A549 (cell line): ENCODE measurements around the gene FOCAD.

Experiments used
- BHLHE40 ChIP-seq: IDR thresholded peaks from 2 replicates; pipeline ENCODE4 v1.6.1; 2012; ENCODE audit warnings: low read depth, low read length, inconsistent platforms
- FOSL2 ChIP-seq, 2 experiments: fragments of 450-650 bp in 1 of 2; fragments of >200 bp in 1 of 2; sonication (Bioruptor Twin) in 1 of 2; formaldehyde crosslinking; IDR thresholded peaks; 2 replicates each; pipeline versions ENCODE4 v1.5.0 to v1.6.1; 2016 to 2020; ENCODE audit warnings: mild to moderate bottlenecking in 1 of 2, moderate library complexity in 1 of 2
- JUN ChIP-seq, 2 experiments: fragments of >200 bp; sonication (Bioruptor Twin); formaldehyde crosslinking; IDR thresholded peaks; 2 replicates in 1 of 2; 3 replicates in 1 of 2; pipeline ENCODE4 v1.6.1; 2016 to 2017
- MAFK ChIP-seq: fragments of 450-650 bp; IDR thresholded peaks from 2 replicates; pipeline ENCODE4 v1.6.1; 2014; ENCODE audit not compliant: partially characterized antibody
- NR3C1 ChIP-seq: fragments of >200 bp; sonication (Bioruptor Twin); formaldehyde crosslinking; IDR thresholded peaks from 3 replicates; pipeline ENCODE4 v1.6.1; 2017
- PHF8 ChIP-seq: fragments of 200-600 bp; sonication (generic); IDR thresholded peaks from 2 replicates; pipeline ENCODE4 v1.6.1; 2016; ENCODE audit warnings: low read depth, mild to moderate bottlenecking, antibody characterized with exemption, moderate library complexity, borderline replicate concordance
- POLR2A ChIP-seq: IDR thresholded peaks from 2 replicates; pipeline ENCODE4 v1.6.1; 2012; ENCODE audit warnings: mild to moderate bottlenecking, low read length
- POLR2AphosphoS2 ChIP-seq: conservative IDR thresholded peaks from 2 replicates; pipeline ENCODE4 v1.6.1; 2012; ENCODE audit warnings: low read length, improper control_type of control experiment, inconsistent platforms
- RCOR1 ChIP-seq: fragments of 150-350 bp; IDR thresholded peaks from 2 replicates; pipeline ENCODE4 v1.6.1; 2014; ENCODE audit warnings: antibody characterized with exemption, low read length, low read depth
- RFX5 ChIP-seq: fragments of 450-650 bp; IDR thresholded peaks from 2 replicates; pipeline ENCODE4 v1.7.1; 2014; ENCODE audit warnings: antibody characterized with exemption, mild to moderate bottlenecking, moderate library complexity
- SREBF2 ChIP-seq: fragments of 450-650 bp; IDR thresholded peaks from 2 replicates; pipeline ENCODE4 v1.6.1; 2014; ENCODE audit warnings: mild to moderate bottlenecking, moderate library complexity
- TF ChIP-seq, protein P1 (sequence below): fragments of 250-450 bp; sonication (Bioruptor Pico); IDR thresholded peaks from 2 replicates; pipeline ENCODE4 v1.5.0; 2021; ENCODE audit warnings: mild to moderate bottlenecking, moderate library complexity, borderline replicate concordance
- TF ChIP-seq, protein P2 (sequence below): fragments of >200 bp; sonication (Bioruptor Twin); formaldehyde crosslinking; IDR thresholded peaks from 3 replicates; pipeline ENCODE4 v1.5.1; 2016
- TF ChIP-seq, protein P3 (sequence below): IDR thresholded peaks from 2 replicates; pipeline ENCODE4 v1.6.1; 2012; ENCODE audit warnings: low read depth, borderline replicate concordance

DNA sequence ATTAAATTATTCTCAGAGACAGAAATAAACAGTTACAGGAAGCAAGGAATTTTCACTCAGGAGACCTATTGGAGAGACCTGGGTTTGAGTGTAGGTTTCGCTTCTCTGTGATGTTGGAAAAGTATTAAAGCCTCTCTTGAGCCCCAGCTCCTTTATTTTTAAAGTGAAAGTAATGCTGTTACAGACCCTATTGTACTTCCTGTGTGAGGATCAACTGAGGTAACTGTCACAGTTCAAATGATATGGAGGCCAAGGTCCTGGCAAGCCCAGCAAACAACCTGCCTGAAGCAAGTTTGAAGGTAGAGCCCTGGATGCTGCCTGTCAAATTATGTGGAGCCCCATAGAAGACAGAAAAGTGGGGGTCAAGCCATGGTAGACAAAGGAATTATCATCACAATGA, 355.2 kb downstream of the FOCAD start:
- TF ChIP-seq, protein P1, sequence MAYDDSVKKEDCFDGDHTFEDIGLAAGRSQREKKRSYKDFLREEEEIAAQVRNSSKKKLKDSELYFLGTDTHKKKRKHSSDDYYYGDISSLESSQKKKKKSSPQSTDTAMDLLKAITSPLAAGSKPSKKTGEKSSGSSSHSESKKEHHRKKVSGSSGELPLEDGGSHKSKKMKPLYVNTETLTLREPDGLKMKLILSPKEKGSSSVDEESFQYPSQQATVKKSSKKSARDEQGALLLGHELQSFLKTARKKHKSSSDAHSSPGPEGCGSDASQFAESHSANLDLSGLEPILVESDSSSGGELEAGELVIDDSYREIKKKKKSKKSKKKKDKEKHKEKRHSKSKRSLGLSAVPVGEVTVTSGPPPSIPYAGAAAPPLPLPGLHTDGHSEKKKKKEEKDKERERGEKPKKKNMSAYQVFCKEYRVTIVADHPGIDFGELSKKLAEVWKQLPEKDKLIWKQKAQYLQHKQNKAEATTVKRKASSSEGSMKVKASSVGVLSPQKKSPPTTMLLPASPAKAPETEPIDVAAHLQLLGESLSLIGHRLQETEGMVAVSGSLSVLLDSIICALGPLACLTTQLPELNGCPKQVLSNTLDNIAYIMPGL: no peak
- no peak for TF ChIP-seq SREBF2
- no peak for TF ChIP-seq POLR2A
- TF ChIP-seq, protein P2, sequence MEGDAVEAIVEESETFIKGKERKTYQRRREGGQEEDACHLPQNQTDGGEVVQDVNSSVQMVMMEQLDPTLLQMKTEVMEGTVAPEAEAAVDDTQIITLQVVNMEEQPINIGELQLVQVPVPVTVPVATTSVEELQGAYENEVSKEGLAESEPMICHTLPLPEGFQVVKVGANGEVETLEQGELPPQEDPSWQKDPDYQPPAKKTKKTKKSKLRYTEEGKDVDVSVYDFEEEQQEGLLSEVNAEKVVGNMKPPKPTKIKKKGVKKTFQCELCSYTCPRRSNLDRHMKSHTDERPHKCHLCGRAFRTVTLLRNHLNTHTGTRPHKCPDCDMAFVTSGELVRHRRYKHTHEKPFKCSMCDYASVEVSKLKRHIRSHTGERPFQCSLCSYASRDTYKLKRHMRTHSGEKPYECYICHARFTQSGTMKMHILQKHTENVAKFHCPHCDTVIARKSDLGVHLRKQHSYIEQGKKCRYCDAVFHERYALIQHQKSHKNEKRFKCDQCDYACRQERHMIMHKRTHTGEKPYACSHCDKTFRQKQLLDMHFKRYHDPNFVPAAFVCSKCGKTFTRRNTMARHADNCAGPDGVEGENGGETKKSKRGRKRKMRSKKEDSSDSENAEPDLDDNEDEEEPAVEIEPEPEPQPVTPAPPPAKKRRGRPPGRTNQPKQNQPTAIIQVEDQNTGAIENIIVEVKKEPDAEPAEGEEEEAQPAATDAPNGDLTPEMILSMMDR: no peak
- no peak for TF ChIP-seq FOSL2 (IDR thresholded peaks at IDR 0.05)
- no peak for TF ChIP-seq FOSL2 (CRISPR knock-in tag; IDR thresholded peaks at IDR 0.05)
- no peak for TF ChIP-seq MAFK
- TF ChIP-seq BHLHE40: no peak
- no peak for TF ChIP-seq POLR2AphosphoS2
- TF ChIP-seq JUN (IDR thresholded peaks at IDR 0.05): no peak
- TF ChIP-seq, protein P3, sequence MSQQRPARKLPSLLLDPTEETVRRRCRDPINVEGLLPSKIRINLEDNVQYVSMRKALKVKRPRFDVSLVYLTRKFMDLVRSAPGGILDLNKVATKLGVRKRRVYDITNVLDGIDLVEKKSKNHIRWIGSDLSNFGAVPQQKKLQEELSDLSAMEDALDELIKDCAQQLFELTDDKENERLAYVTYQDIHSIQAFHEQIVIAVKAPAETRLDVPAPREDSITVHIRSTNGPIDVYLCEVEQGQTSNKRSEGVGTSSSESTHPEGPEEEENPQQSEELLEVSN: no peak
- no peak for TF ChIP-seq RCOR1
- no peak for TF ChIP-seq RFX5
- TF ChIP-seq NR3C1: no peak
- TF ChIP-seq PHF8: no peak
